Mucosa of gallbladder (tissue), 1 donor: ENCODE results near the gene SPTBN4. TPM values are rescaled to one million over a fixed set of nuclear protein-coding genes. Genes with fewer than 3 reads are reported as not detected.
"Not testable (repeated sequence)": the region's sequence is repeated elsewhere in the genome, so short reads cannot be mapped to it uniquely, and the experiment has no call there.

Source experiments
- DNase-seq: peaks from one replicate; pipeline ENCODE4 v3.0.0-alpha.2; 2020; ENCODE audit warnings: low spot score
- total RNA-seq: library from RNA; stranded (reverse); gene quantifications from one replicate; pipeline ENCODE4 v1.2.1, GENCODE V29; 2021
- donor health status: DM: no; HTN: no; CAD: no.

Gene SPTBN4
- total RNA-seq, 1 donor from 2014 or later: 3.5 TPM

- no peak for DNase-seq
Measured at GRCh38 chr19:40560092-40560507, 93.3 kb downstream of the SPTBN4 start.

GRCh38 chr19:40561947-40562346, 95.1 kb downstream of the SPTBN4 start:
- DNase-seq: no peak

GRCh38 chr19:40564535-40564934, 97.7 kb downstream of the SPTBN4 start:
- DNase-seq: not testable (repeated sequence)

- no peak for DNase-seq
Measured at GRCh38 chr19:40565355-40565754, 98.6 kb downstream of the SPTBN4 start.

GRCh38 chr19:40565910-40566495, 99.2 kb downstream of the SPTBN4 start:
- DNase-seq: no peak

- DNase-seq: no peak
Measured at GRCh38 chr19:40567040-40567749, 100.4 kb downstream of the SPTBN4 start.

GRCh38 chr19:40567750-40568494, 101.1 kb downstream of the SPTBN4 start:
- DNase-seq: no peak

GRCh38 chr19:40570313-40571004, 103.7 kb downstream of the SPTBN4 start:
- peak; percentile 99 for DNase-seq

- DNase-seq: no peak
Measured at GRCh38 chr19:40571005-40571318, 104.2 kb downstream of the SPTBN4 start.

- DNase-seq: no peak
Measured at GRCh38 chr19:40571831-40572495, 105.2 kb downstream of the SPTBN4 start.

- DNase-seq: no peak
Measured at GRCh38 chr19:40575326-40575725, 108.5 kb downstream of the SPTBN4 start.

GRCh38 chr19:40576151-40576584, 109.4 kb downstream of the SPTBN4 start:
- no peak for DNase-seq

- peak; percentile 96 for DNase-seq
Measured at GRCh38 chr19:40576585-40577451, 110.0 kb downstream of the SPTBN4 start, which contains the start of gene SHKBP1. Gene SHKBP1 (plus strand): TSS chr19:40576873. CDS start chr19:40576900, 27 bp downstream.

GRCh38 chr19:40578442-40578908, 111.7 kb downstream of the SPTBN4 start:
- no peak for DNase-seq

- DNase-seq: no peak
Measured at GRCh38 chr19:40580619-40581018, 113.8 kb downstream of the SPTBN4 start.

GRCh38 chr19:40581531-40581930, 114.7 kb downstream of the SPTBN4 start:
- DNase-seq: no peak

- no peak for DNase-seq
Measured at GRCh38 chr19:40582467-40582866, 115.7 kb downstream of the SPTBN4 start.

- no peak for DNase-seq
Measured at GRCh38 chr19:40583283-40583682, 116.5 kb downstream of the SPTBN4 start.

- no peak for DNase-seq
Measured at GRCh38 chr19:40584007-40584406, 117.2 kb downstream of the SPTBN4 start.

- no peak for DNase-seq
Measured at GRCh38 chr19:40585241-40585981, 118.6 kb downstream of the SPTBN4 start.
